Mesodermal cell (in vitro differentiated cells): ENCODE results near the gene HDAC3.

Source experiments
- H3K27ac ChIP-seq: 2 replicates; pipeline ENCODE4 v1.7.0; 2013; ENCODE audit warnings: mild to moderate bottlenecking, low read depth, low read length, moderate library complexity; ENCODE audit not compliant: severe bottlenecking
- H3K36me3 ChIP-seq: 2 replicates; pipeline ENCODE4 v1.7.1; 2013; ENCODE audit warnings: mild to moderate bottlenecking, low read length, moderate library complexity; ENCODE audit not compliant: control insufficient read depth, insufficient read depth
- H3K4me1 ChIP-seq: one replicate; pipeline ENCODE4 v1.7.1; 2013; ENCODE audit warnings: mild to moderate bottlenecking, low read length; ENCODE audit not compliant: insufficient read depth, control insufficient read depth, poor library complexity, severe bottlenecking
- H3K4me3 ChIP-seq: 2 replicates; pipeline ENCODE4 v1.7.0; 2013; ENCODE audit warnings: low read length, control low read depth, mild to moderate bottlenecking; ENCODE audit not compliant: insufficient read depth, poor library complexity, severe bottlenecking; ENCODE audit errors: extremely low read depth
- H3K9me3 ChIP-seq: 2 replicates; pipeline ENCODE4 v1.7.1; 2013; ENCODE audit warnings: mild to moderate bottlenecking, low read length, moderate library complexity; ENCODE audit not compliant: control insufficient read depth
- WGBS, 2 experiments: methylation state at CpG; one replicate each; pipeline ENCODE4 v1.1.5; 2013; ENCODE audit warnings: missing lambda C conversion rate in 2 of 2; ENCODE audit not compliant: insufficient coverage in 2 of 2; 5-methylcytosine and 5-hydroxymethylcytosine counted together

The HDAC3 gene

DNA sequence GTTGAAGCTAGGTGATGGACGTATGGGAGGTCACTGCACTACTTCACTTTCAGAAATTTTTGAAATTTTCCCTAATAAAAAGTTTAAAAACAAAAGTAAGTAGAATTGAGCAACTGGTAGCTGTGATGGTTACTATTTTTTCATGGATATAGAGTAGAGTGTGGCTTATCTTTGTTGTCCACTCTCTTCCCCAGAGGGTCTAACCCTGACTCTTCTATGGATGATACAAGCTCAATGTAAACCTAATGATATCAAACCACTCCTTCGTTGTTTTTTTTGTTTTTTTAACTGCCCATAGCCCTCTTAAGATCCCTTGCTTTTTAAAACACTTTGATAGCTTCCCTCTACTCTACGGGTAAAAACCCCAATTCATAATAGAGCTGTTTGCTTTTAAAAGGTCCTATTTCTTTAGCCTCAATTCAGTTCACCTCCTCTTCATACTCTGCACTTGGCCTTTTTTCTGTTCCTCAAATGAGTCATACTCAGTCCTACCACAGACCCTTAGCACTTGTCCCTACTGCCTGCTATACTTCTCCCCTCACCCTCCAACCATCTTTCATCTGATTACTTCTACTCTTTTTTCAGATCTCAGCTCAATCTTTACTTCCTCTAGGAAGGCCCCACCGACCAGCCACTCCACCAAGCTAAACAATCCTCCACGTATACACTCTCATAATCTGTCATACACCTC is 2.6 kb downstream of the HDAC3 start:
- H3K36me3 ChIP-seq: peaks cover 45% of the 10 kb centered on the region
- peaks cover 5% of the 10 kb centered on the region for H3K4me1 ChIP-seq
- no peaks in the 10 kb centered on the region for H3K9me3 ChIP-seq
- H3K4me3 ChIP-seq: no peak overlapping the region
- no peak overlapping the region for H3K27ac ChIP-seq
- WGBS, 2 experiments: 98 to 100% methylated on average over 4 of the region's 5 CpGs

DNA sequence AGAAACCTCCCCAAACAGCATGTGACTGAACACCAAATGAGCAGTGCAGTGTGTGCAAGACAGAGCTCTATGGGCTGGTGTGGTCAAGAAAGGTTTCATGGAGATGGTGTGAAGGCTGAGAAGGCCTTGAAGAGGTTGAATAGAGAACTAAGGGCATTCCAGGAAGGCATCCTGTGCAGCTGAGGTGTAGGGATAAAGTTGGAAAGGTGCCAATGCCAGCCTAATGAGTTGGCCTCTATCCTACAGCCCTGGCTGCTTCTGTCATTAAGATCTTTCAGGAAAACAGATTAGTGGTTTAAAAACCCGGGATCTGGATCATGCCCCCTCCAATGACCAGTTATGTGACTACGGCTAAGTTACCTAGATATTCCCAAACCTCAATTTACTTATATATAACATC is 4.0 kb downstream of the HDAC3 start:
- Histone ChIP-seq H3K27ac (no peak overlapping the region), H3K9me3 (no peaks in the 10 kb centered on the region), H3K4me3 (no peak overlapping the region), H3K4me1 (peaks cover 5% of the 10 kb centered on the region), H3K36me3 (peaks cover 59% of the 10 kb centered on the region)
- WGBS, 2 experiments: 66 to 80% methylated on average over 1 to 2 of the region's 2 CpGs

DNA sequence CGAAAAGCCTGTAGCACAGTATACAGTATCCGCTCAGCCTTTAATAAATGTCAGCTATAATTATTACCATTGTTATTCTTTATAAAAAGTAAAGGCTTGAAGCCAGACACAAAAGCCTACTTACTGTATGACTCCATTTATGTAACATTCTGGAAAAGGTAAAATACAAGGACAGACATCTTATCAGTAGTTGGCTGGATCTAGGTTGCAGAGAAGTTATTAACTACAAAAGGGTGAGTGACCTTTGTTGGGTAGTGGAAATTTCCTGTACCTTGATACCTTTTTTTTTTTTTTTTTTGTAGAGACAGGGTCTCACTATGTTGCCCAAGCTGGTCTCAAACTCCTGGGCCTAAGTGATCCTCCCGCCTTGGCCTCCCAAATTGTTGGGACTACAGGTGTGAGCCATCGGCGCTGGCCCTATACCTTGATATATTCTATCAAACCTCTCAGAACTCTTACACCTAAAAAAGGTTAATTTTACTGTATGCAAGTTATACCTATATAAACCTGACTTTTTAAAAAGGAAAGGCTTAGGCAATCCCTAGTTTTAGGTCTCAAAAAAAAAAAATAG is 6.0 kb downstream of the HDAC3 start:
- H3K4me3 ChIP-seq: no peak overlapping the region
- H3K9me3 ChIP-seq: no peaks in the 10 kb centered on the region
- WGBS, 2 experiments: no CpG with 5 or more reads among the region's 5 CpGs
- H3K36me3 ChIP-seq: peaks cover 76% of the 10 kb centered on the region
- no peak overlapping the region for H3K27ac ChIP-seq
- peaks cover 4% of the 10 kb centered on the region for H3K4me1 ChIP-seq

DNA sequence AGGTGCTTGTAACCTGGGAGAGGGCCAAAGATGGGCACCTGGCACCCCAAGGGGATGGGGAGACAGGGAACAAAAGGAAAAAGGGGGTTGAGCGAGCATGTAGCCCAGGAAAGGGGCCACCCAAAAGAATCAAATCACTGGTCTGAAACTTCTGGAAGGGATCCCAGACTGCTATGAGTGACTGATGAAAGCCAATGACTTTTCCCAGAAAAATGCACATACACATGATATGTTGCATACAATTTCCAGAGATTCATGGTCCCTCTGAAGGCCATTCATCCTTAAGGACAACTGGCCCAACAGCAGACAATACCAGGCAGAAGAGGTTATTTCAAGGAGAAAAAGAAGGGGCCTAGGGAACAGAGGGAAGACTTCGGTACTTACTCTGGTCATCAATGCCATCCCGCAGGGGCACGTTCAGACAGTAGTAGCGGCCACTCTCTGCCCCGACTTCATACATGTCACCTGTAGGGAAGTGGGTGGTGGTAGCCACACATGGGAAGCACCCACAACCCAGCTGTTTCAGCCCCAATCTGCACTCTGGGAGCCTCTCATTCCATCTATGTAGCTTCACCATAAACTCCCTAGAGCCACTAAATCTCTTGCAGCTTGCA is 8.4 kb downstream of the HDAC3 start:
- no peaks in the 10 kb centered on the region for H3K9me3 ChIP-seq
- no peak overlapping the region for H3K4me3 ChIP-seq
- H3K36me3 ChIP-seq: peaks cover 90% of the 10 kb centered on the region
- no peaks in the 10 kb centered on the region for H3K4me1 ChIP-seq
- no peak overlapping the region for H3K27ac ChIP-seq
- 86 to 100% methylated on average over 6 of the region's 6 CpGs for WGBS, 2 experiments

DNA sequence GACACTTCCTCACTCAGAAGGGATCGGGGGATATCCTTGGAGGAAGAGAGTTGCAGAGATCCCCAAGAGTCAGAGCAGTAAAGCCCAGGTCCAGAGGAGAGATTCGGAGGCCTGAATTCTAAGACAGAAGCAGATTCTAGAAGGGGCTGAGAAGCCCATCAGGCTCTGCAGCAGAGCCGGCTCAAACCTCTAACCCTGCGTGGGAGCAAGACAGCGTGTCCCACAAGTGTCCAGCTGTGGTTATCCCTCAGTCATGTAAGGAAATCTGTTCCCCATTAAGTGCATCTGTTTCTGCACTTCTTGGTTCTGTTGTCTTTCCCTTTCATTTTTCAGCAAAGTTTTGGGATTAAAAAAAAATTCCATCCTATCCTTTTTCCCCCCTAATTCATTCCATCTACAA is 13.0 kb downstream of the HDAC3 start:
- Histone ChIP-seq H3K4me1 (no peaks in the 10 kb centered on the region), H3K36me3 (peaks cover 83% of the 10 kb centered on the region), H3K4me3 (no peak overlapping the region), H3K27ac (no peak overlapping the region), H3K9me3 (no peaks in the 10 kb centered on the region)
- 83 to 90% methylated on average over 4 to 5 of the region's 5 CpGs for WGBS, 2 experiments

DNA sequence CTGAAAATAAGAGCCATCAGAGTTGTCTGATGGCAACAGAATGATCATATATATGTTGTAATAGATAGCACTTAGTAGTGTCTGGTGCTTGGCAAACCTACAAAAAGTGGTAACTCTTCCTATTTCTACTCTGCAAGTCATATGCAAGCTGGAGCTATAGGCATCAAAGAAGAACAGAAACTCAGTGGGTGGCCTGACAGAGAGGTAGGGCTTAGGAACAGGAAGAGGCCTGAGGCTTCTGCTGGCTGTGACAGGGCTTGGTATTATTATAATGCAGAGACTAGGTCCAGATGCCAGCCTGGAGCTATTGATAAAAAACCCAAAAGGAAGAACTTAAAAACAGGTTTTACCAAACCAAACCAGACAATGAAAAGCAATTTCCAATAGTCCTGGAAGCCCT is 13.5 kb downstream of the HDAC3 start:
- peaks cover 78% of the 10 kb centered on the region for H3K36me3 ChIP-seq
- no peaks in the 10 kb centered on the region for H3K9me3 ChIP-seq
- H3K4me3 ChIP-seq: no peak overlapping the region
- no peaks in the 10 kb centered on the region for H3K4me1 ChIP-seq
- no peak overlapping the region for H3K27ac ChIP-seq

DNA sequence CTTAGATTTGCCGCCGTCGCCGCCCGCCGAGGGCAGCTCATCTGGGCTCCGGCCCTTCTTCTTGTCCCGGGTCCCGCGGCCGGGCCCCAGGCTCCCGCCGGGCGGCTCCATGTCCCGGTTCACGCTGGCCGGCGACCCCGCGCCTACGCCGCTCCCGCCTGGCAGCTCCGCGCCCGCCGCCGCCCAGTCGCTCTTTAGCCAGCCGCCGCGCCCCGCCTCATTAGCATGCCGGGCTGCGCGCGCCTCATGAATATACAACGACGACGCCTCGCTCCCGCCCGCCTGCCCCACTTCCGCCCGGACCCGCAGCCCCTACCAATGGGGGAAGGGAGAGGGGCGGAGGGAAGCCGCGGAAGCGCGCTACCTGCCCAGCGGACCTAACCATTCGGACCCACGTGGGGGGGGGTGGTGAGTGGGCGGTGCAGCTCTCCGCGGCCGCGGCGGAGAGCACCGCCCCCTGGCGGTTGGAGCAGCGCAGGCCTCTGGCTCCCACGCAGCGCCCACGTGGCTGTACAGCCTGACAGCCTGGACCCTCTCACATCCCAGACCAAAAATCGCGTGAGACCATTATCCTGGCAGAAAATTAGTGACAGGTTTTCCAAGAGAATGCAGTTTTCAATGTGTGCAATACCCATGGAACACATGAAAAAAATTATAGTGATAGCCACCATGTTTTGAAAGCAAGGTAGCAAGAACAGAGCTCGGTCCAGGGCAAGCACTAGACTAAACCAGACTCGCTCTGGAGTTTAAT is 17.7 kb downstream of the HDAC3 start, which contains the start of gene DIAPH1:
Gene DIAPH1, minus strand, starts transcription at position 197 of the 751 bp plus-strand sequence. Its CDS starts 86 bp downstream, at position 111.
- WGBS, 2 experiments: 5% methylated on average over 43 to 45 of the region's 70 CpGs
- Histone ChIP-seq H3K27ac (peak within 1 kb of the TSS; percentile 79), H3K4me3 (peak within 1 kb of the TSS; percentile 85), H3K36me3 (peaks cover 49% of the 10 kb centered on the region), H3K9me3 (no peaks in the 10 kb centered on the region), H3K4me1 (peaks cover 8% of the 10 kb centered on the region)

DNA sequence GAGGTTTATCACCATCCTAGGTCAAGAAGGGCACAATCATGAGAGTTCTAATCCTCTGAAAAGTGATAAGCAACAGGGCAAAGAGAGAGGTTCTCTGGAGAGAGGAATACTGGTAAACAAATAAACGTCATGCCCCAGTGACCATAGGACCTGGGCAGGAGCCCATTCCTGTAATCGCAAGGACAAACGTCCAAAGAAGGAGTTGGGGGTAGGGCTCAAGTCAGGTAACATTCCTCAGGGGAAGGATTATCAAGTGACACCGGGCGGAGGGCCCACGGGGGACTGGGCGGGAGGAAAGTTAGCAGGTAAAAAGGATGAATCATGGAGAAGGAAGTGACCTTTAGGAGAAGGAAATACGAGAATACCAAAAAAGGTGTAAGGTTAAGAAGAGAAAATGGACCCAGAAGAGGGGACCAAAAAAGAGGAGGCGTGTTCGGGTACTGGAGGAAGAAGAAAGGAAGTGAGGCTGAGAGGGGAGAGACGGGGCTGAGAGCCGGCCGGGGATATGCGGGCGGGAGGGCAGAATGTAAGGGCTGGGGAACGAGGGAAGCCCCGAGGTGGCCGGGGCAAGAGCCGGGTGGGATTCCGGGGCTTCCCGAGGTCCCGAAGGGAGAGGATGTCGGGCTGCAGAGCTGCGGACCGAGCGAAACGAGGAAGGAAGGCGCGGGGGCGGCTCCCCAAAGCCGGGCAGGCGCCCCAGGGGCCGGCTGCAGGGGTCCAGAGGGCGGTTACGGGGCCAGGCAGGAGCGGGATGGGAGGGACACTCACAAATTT is 18.4 kb downstream of the HDAC3 start:
- Histone ChIP-seq H3K27ac (peak overlapping the region; percentile 79), H3K4me3 (peak overlapping the region; percentile 85), H3K36me3 (peaks cover 41% of the 10 kb centered on the region), H3K4me1 (peaks cover 8% of the 10 kb centered on the region), H3K9me3 (no peaks in the 10 kb centered on the region)
- 0 to 1% methylated on average over 32 to 34 of the region's 36 CpGs for WGBS, 2 experiments

DNA sequence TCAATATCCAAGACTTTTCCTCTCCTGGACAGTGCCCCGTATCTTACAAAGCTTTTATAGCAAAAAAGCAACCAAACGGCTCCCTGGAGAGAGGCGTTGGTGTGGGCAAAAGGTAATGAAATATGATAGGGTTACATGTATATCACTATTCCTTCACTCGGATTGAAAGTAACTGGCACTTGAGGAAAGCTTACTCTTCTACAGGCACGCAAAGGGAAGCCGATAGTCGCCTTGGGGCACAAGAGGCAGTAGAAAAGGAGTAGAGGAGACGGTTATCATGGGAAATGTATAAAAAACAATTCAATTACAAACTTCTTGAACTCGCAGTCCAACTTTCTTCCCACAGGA is 19.0 kb downstream of the HDAC3 start:
- Histone ChIP-seq H3K36me3 (peaks cover 40% of the 10 kb centered on the region), H3K4me3 (peak overlapping the region; percentile 85), H3K27ac (peak overlapping the region; percentile 79), H3K9me3 (no peaks in the 10 kb centered on the region), H3K4me1 (peaks cover 8% of the 10 kb centered on the region)
- WGBS, 2 experiments: 42% methylated on average over 4 of the region's 9 CpGs; no CpG with 5 or more reads in 1 of the 2 experiments

DNA sequence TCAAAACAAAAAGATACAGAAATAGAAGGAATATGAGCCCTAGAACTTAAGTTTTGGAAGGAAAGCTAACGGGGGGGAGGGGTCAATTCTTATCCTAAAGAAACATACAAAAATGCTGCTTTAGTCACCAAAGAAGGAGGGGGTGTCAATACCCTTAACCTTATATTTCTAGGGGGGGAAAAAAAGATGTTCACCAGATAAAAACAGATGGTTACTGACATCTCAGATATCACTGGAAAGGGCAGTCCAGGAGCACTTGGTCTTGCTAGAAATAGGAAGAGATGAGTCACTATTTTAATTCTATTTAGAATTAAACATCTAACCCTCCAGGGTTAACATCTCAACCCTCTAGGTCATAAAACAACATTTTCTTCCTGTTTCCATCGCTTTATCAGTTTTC is 19.5 kb downstream of the HDAC3 start:
- no peaks in the 10 kb centered on the region for H3K9me3 ChIP-seq
- WGBS, 2 experiments: no CpG with 5 or more reads among the region's 2 CpGs
- H3K4me1 ChIP-seq: peaks cover 8% of the 10 kb centered on the region
- H3K4me3 ChIP-seq: peak overlapping the region; percentile 85
- H3K36me3 ChIP-seq: peaks cover 36% of the 10 kb centered on the region
- no peak overlapping the region for H3K27ac ChIP-seq
